K562 (cell line): ENCODE data around the gene DUXB. TPM values are rescaled to one million over a fixed set of nuclear protein-coding genes. Genes with fewer than 3 reads are reported as not detected.

ENCODE experiments used
- BMI1 ChIP-seq: fragments of 150-350 bp; IDR thresholded peaks from 2 replicates; pipeline ENCODE4 v1.6.1; 2014; ENCODE audit warnings: low read length
- CCNT2 ChIP-seq: IDR thresholded peaks from 2 replicates; pipeline ENCODE4 v1.6.1; 2011; ENCODE audit warnings: borderline replicate concordance, low read depth, mild to moderate bottlenecking, moderate library complexity, mixed read lengths, low read length; ENCODE audit not compliant: insufficient read length; ENCODE audit errors: extremely low read depth
- CHD4 ChIP-seq: fragments of 200-600 bp; sonication (generic); IDR thresholded peaks from 3 replicates; pipeline ENCODE4 v1.6.1; 2012; ENCODE audit warnings: low read depth, mild to moderate bottlenecking, mixed read lengths, low read length, inconsistent platforms; ENCODE audit not compliant: insufficient read depth, insufficient replicate concordance, poor library complexity, severe bottlenecking
- ETS2 ChIP-seq: IDR thresholded peaks from 2 replicates; pipeline ENCODE4 v1.6.1; 2016; ENCODE audit warnings: borderline replicate concordance, missing genetic modification characterization, mild to moderate bottlenecking, moderate library complexity, missing compliant biosample characterization; ENCODE audit not compliant: poor library complexity, severe bottlenecking
- ETV1 ChIP-seq: fragments of 450-650 bp; conservative IDR thresholded peaks from 2 replicates; pipeline ENCODE4 v1.6.1; 2016; ENCODE audit warnings: missing genetic modification characterization, control low read depth, low read depth, missing compliant biosample characterization
- FOXK1 ChIP-seq: sonication (generic); formaldehyde crosslinking; IDR thresholded peaks from 2 replicates; pipeline ENCODE4 v1.8.0; 2022; ENCODE audit warnings: missing genetic modification reagents, mild to moderate bottlenecking, borderline replicate concordance
- FOXM1 ChIP-seq, 2 experiments: fragments of 450-650 bp in 1 of 2; sonication (generic) in 1 of 2; formaldehyde crosslinking in 1 of 2; IDR thresholded peaks; 2 replicates each; pipeline versions ENCODE4 v1.6.1 to v1.9.0; 2017 to 2022; ENCODE audit warnings: low read depth in 2 of 2, mild to moderate bottlenecking in 2 of 2, missing genetic modification reagents in 1 of 2, moderate library complexity in 1 of 2
- KAT2B ChIP-seq: IDR thresholded peaks from one replicate; pipeline ENCODE4 v1.6.1; 2012; ENCODE audit warnings: low read depth, mild to moderate bottlenecking, control low read depth, inconsistent platforms, low read length, moderate library complexity
- NELFE ChIP-seq: IDR thresholded peaks from 2 replicates; pipeline ENCODE4 v1.6.1; 2011; ENCODE audit warnings: mild to moderate bottlenecking; ENCODE audit not compliant: insufficient read depth, insufficient read length
- NFYB ChIP-seq: IDR thresholded peaks from 2 replicates; pipeline ENCODE4 v1.6.1; 2011; ENCODE audit warnings: mild to moderate bottlenecking, moderate library complexity; ENCODE audit not compliant: insufficient read length; ENCODE audit errors: extremely low read depth
- RBFOX2 ChIP-seq: fragments of 200-400 bp; formaldehyde crosslinking; IDR thresholded peaks from 2 replicates; pipeline ENCODE4 v1.6.1; 2017; ENCODE audit warnings: low read depth, mild to moderate bottlenecking, low read length, moderate library complexity
- RHOXF2B ChIP-seq: fragments of 250-450 bp; sonication (Bioruptor Pico); conservative IDR thresholded peaks from 2 replicates; pipeline ENCODE4 v1.5.1; 2021
- RNF2 ChIP-seq: sonication (generic); IDR thresholded peaks from 2 replicates; pipeline ENCODE4 v1.6.1; 2016
- SRSF3 ChIP-seq: fragments of 200-400 bp; formaldehyde crosslinking; IDR thresholded peaks from 2 replicates; pipeline ENCODE4 v1.6.1; 2016; ENCODE audit warnings: mild to moderate bottlenecking, low read length, moderate library complexity; ENCODE audit not compliant: insufficient read depth
- TAF7 ChIP-seq: fragments of 450-650 bp; IDR thresholded peaks from 2 replicates; pipeline ENCODE4 v1.6.1; 2016; ENCODE audit warnings: missing genetic modification characterization, missing compliant biosample characterization
- TGIF2 ChIP-seq: sonication (generic); formaldehyde crosslinking; IDR thresholded peaks from 2 replicates; pipeline ENCODE4 v1.8.1; 2022; ENCODE audit warnings: mild to moderate bottlenecking, missing genetic modification reagents, moderate library complexity
- YBX1 ChIP-seq: fragments of 450-650 bp; IDR thresholded peaks from 2 replicates; pipeline ENCODE4 v1.7.1; 2016; ENCODE audit warnings: mild to moderate bottlenecking
- ZNF146 ChIP-seq: IDR thresholded peaks from one replicate; pipeline ENCODE4 v1.6.1; 2018; ENCODE audit warnings: missing compliant biosample characterization; ENCODE audit not compliant: unreplicated experiment
- ZNF324 ChIP-seq: fragments of 250-450 bp; sonication (Bioruptor Pico); IDR thresholded peaks from 2 replicates; pipeline ENCODE4 v1.4.0; 2020; ENCODE audit warnings: mild to moderate bottlenecking
- ZNF431 ChIP-seq: sonication (generic); formaldehyde crosslinking; IDR thresholded peaks from 2 replicates; pipeline ENCODE4 v1.8.0; 2022; ENCODE audit warnings: mild to moderate bottlenecking, missing genetic modification reagents
- ZNF445 ChIP-seq: fragments of 250-450 bp; sonication (Bioruptor Pico); IDR thresholded peaks from 2 replicates; pipeline ENCODE4 v1.4.0; 2020; ENCODE audit warnings: low read depth, mild to moderate bottlenecking, moderate library complexity
- ZNF57 ChIP-seq: fragments of 450-650 bp; formaldehyde crosslinking; IDR thresholded peaks from 2 replicates; pipeline ENCODE4 v1.4.0; 2020; ENCODE audit warnings: mild to moderate bottlenecking, moderate library complexity
- ZNF75A ChIP-seq: fragments of 450-650 bp; formaldehyde crosslinking; IDR thresholded peaks from 2 replicates; pipeline ENCODE4 v1.4.0; 2020; ENCODE audit warnings: mild to moderate bottlenecking
- polyA plus RNA-seq, 8 experiments: library from polyadenylated mRNA; depleted of rRNA in 4 of 8; stranded (reverse) in 5 of 8; unstranded in 3 of 8; fragments of >200 nt; fragmentation: Nextera tagmentation in 2 of 8; fragmentation: Illumina TruSeq in 1 of 8; extraction: Ambion mirVana in 2 of 8; extraction: Trizol in 1 of 8; gene quantifications; 2 replicates each; pipeline versions ENCODE4 v1.2.1 to v1.2.3, GENCODE V29; 2011 to 2014; ENCODE audit warnings: inconsistent platforms in 1 of 8, missing spikeins in 1 of 8
- total RNA-seq, 7 experiments: library from RNA; depleted of rRNA in 6 of 7; stranded (reverse); fragments of >200 nt in 6 of 7; fragmentation: Illumina TruSeq in 2 of 7; extraction: Trizol in 2 of 7; gene quantifications; 2 replicates each; pipeline versions ENCODE4 v1.2.1 to v1.2.3, GENCODE V29; 2011 to 2021; ENCODE audit warnings: low replicate concordance in 1 of 7
- TF ChIP-seq, protein P1 (sequence below), 3 experiments: fragments of 200-800 bp in 1 of 3; sonication (Bioruptor generic) in 1 of 3; sonication (generic) in 1 of 3; formaldehyde crosslinking in 1 of 3; IDR thresholded peaks; 2 replicates each; pipeline versions ENCODE4 v1.6.1 to v1.8.0; 2016 to 2022; ENCODE audit warnings: mild to moderate bottlenecking in 2 of 3, missing compliant biosample characterization in 2 of 3, missing genetic modification characterization in 2 of 3, missing genetic modification reagents in 1 of 3
- TF ChIP-seq, protein P2 (sequence below): sonication (generic); IDR thresholded peaks from 2 replicates; pipeline ENCODE4 v1.6.1; 2016
- TF ChIP-seq, protein P3 (sequence below): fragments of 450-650 bp; IDR thresholded peaks from 2 replicates; pipeline ENCODE4 v1.6.1; 2016
- TF ChIP-seq, protein P4 (sequence below): sonication (generic); formaldehyde crosslinking; IDR thresholded peaks from 2 replicates; pipeline ENCODE4 v1.8.0; 2022; ENCODE audit warnings: mild to moderate bottlenecking, missing genetic modification reagents

Gene DUXB
- total and polyA plus RNA-seq, 9 of the 15 experiments (the other 6 are each of a cell fraction or from before 2014, with no cell fraction given) = not detected

DNA sequence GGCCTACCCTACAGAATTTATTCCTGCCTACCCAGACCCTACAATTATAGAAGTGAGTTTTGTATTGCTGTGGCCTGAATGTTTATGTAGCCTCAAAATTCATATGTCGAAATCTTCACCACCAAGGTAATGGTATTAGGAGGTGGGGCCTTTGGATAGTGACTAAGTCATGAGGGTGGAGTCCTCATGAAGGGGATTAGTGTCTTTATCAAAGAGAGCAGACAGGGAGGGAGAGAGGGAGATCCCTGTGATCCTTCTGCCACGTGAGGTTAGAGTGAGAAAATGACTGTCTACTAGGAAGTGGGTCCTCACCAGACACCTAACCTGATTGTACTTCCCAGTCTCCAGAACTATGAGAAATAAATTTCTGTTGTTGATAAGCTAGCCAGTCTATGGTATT lies 981 bp upstream of the DUXB start (continued):
- TF ChIP-seq RBFOX2 (no peak), FOXK1 (CRISPR knock-in tag) (no peak), FOXM1 (IDR thresholded peaks at IDR 0.05; ENCODE audit: low read depth) (0 out of 2 replicates have a peak, but pooled peaks have one; percentile 28), FOXM1 (CRISPR knock-in tag; IDR thresholded peaks at IDR 0.05; ENCODE audit: low read depth) (no peak), ETS2 (no peak), TAF7 (tag) (no peak), RHOXF2B (no peak), SRSF3 (no peak), ZNF431 (CRISPR knock-in tag) (no peak), NFYB (no peak), ZNF57 (no peak), TGIF2 (CRISPR knock-in tag) (no peak), ZNF75A (CRISPR knock-in tag) (no peak), YBX1 (no peak), CCNT2 (no peak), CHD4 (no peak), KAT2B (no peak), ZNF324 (CRISPR knock-in tag) (no peak), RNF2 (no peak), ETV1 (tag) (no peak), ZNF445 (CRISPR knock-in tag) (no peak), NELFE (no peak), ZNF146 (no peak), BMI1 (no peak)
- TF ChIP-seq, protein P1, sequence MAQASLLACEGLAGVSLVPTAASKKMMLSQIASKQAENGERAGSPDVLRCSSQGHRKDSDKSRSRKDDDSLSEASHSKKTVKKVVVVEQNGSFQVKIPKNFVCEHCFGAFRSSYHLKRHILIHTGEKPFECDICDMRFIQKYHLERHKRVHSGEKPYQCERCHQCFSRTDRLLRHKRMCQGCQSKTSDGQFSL (CRISPR knock-in tag; IDR thresholded peaks at IDR 0.05) = no peak
- TF ChIP-seq, protein P1 (tag; IDR thresholded peaks at IDR 0.05) = no peak
- TF ChIP-seq, protein P2, sequence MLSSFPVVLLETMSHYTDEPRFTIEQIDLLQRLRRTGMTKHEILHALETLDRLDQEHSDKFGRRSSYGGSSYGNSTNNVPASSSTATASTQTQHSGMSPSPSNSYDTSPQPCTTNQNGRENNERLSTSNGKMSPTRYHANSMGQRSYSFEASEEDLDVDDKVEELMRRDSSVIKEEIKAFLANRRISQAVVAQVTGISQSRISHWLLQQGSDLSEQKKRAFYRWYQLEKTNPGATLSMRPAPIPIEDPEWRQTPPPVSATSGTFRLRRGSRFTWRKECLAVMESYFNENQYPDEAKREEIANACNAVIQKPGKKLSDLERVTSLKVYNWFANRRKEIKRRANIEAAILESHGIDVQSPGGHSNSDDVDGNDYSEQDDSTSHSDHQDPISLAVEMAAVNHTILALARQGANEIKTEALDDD = peak; percentile 85
- TF ChIP-seq, protein P3, sequence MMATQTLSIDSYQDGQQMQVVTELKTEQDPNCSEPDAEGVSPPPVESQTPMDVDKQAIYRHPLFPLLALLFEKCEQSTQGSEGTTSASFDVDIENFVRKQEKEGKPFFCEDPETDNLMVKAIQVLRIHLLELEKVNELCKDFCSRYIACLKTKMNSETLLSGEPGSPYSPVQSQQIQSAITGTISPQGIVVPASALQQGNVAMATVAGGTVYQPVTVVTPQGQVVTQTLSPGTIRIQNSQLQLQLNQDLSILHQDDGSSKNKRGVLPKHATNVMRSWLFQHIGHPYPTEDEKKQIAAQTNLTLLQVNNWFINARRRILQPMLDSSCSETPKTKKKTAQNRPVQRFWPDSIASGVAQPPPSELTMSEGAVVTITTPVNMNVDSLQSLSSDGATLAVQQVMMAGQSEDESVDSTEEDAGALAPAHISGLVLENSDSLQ = peak; percentile 51
- TF ChIP-seq, protein P4, sequence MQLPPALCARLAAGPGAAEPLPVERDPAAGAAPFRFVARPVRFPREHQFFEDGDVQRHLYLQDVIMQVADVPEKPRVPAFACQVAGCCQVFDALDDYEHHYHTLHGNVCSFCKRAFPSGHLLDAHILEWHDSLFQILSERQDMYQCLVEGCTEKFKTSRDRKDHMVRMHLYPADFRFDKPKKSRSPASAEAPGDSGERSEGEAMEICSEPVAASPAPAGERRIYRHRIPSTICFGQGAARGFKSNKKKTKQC = no peak
